ENCODE measurements around the gene HNMT. TPM values are rescaled to one million over a fixed set of nuclear protein-coding genes. Genes with fewer than 3 reads are reported as not detected.

The HNMT gene
- polyA plus RNA-seq, 1 of the 3 experiments (the other 2 are of a cell fraction): 1.8 TPM

- TF ChIP-seq PBX3 (IDR thresholded peaks at IDR 0.05): no peak
- no peak for TF ChIP-seq CHD2 (IDR thresholded peaks at IDR 0.05; ENCODE audit: low read length, partially characterized antibody)
These were observed 9.0 kb downstream of the HNMT start (continued) for GRCh38 chr2:137973280-137973679.

DNA sequence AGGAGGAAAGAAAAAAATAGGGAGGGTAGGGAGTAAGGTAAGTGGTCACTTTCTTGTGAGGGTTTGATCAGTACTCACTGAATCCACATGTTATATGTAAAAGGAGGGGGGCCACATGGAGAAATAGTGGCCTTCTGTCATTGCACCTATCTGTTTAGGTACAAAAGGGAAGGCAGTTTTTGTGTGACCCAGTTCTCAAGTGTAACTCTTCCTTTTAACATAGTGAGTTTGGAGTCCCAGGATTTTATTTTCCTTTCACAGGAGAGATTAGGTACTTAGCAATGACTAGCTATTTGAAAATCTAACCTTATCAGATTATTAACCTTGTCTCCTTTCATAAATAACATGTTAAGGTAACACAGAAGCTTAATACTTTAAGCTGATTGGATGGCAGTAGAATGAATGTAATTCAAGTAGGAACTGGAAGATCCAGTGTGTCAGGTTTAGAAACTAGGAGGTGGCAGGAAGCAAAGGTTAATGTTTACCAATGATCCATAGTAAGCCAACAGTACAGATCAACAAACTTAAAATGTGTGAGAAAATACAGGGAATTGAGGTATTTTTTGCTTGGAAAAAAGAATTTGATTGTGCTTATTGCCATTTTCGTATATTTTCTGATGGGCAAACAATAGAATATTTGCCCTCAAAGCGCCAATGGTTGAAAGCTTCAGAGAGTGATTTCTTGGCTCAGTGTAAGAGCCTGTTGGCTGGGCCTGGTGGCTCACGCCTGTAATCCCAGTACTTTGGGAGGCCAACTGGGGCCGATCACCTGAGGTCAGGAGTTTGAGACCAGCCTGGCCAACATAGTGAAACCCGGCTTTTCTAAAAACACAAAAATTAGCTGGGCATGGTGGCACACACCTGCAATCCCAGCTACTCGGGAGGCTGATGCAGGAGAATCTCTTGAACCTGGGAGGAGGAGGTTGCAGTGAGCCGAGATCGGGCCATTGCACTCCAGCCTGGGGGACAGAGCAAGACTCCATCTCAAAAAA is 11.3 kb downstream of the HNMT start:
- Histone ChIP-seq H3F3A (replicated peaks; ENCODE audit: insufficient read depth) (no peaks in the 10 kb centered on the region), H3K9me2 (no peaks in the 10 kb centered on the region), H3K36me3 (replicated peaks in 1 of 2; ENCODE audit: control insufficient read depth in 1 of 2, insufficient read depth in 2 of 2, low read length in 1 of 2) (no peaks in the 10 kb centered on the region), H3K79me2 (ENCODE audit: insufficient read depth) (no peaks in the 10 kb centered on the region), H3K4me2 (no peak overlapping the region), H2AFZ (ENCODE audit: low read depth) (no peak overlapping the region), H3K4me1 (ENCODE audit: control insufficient read depth in 1 of 2, insufficient read depth in 2 of 2, low read depth in 1 of 2, low read length in 1 of 2) (no peaks in the 10 kb centered on the region; a peak in 2 of 4 replicates), H3K27ac (ENCODE audit: low read depth in 2 of 2, low read length in 1 of 2) (no peak overlapping the region), H3K4me3 (ENCODE audit: low read depth in 2 of 2, low read length in 1 of 2) (no peak overlapping the region), H3K9me3 (no peaks in the 10 kb centered on the region; the same call in 1 of the 2 replicates), H3K9ac (no peak overlapping the region), H3K27me3 (ENCODE audit: insufficient read depth) (no peaks in the 10 kb centered on the region), H4K20me1 (ENCODE audit: insufficient read depth) (no peaks in the 10 kb centered on the region)
- CTCF ChIA-PET: interaction anchor here (0.6 kb wide), 1 partner anchor 1950 kb away, joined by 3 read pairs; no protein-coding TSS in a partner anchor
- WGBS (ENCODE audit: low lambda C conversion rate): 75% methylated on average over 7 of the region's 8 CpGs
- no peak for DNase-seq
- TF ChIP-seq FOSL2 (IDR thresholded peaks at IDR 0.05; ENCODE audit: borderline replicate concordance, low read depth): no peak
- TF ChIP-seq SMC3 (IDR thresholded peaks at IDR 0.05; ENCODE audit: low read depth, low read length): no peak
- TF ChIP-seq RCOR1 (IDR thresholded peaks at IDR 0.05; ENCODE audit: low read length): no peak
- no peak for TF ChIP-seq FOXM1 (IDR thresholded peaks at IDR 0.05; ENCODE audit: low read depth)
- TF ChIP-seq POLR2AphosphoS5 (IDR thresholded peaks at IDR 0.05; ENCODE audit: low read depth, low read length): no peak
- no peak for TF ChIP-seq YY1 (IDR thresholded peaks at IDR 0.05; ENCODE audit: low read depth)
- no peak for TF ChIP-seq MAX (IDR thresholded peaks at IDR 0.05; ENCODE audit: low read depth)
- no peak for TF ChIP-seq TCF12 (IDR thresholded peaks at IDR 0.05)
- TF ChIP-seq RFX5 (IDR thresholded peaks at IDR 0.05; ENCODE audit: low read length): no peak
- no peak for TF ChIP-seq FOXJ3 (CRISPR knock-in tag; IDR thresholded peaks at IDR 0.05)
- no peak for TF ChIP-seq MEF2A (IDR thresholded peaks at IDR 0.05; ENCODE audit: borderline replicate concordance, low read depth)
- TF ChIP-seq TEAD4 (IDR thresholded peaks at IDR 0.05; ENCODE audit: borderline replicate concordance, insufficient read depth): no peak
- TF ChIP-seq CHD2 (IDR thresholded peaks at IDR 0.05; ENCODE audit: low read length, partially characterized antibody): no peak
- TF ChIP-seq NFIC (IDR thresholded peaks at IDR 0.05; ENCODE audit: borderline replicate concordance): no peak
- no peak for TF ChIP-seq NRF1 (IDR thresholded peaks at IDR 0.05; ENCODE audit: low read depth, low read length)
- no peak for TF ChIP-seq ELF1 (IDR thresholded peaks at IDR 0.05)
- no peak for TF ChIP-seq EP300 (IDR thresholded peaks at IDR 0.05; ENCODE audit: borderline replicate concordance in 1 of 2, low read depth in 1 of 2, low read length in 1 of 2)
- POLR2A ChIA-PET: no interaction called here

All from SK-N-SH (cell line).